A549 treated with Hydrocortisone at 1 μM for 4 hours (cell line): ENCODE results near the gene CDH6. TPM values are rescaled to one million over a fixed set of nuclear protein-coding genes. Genes with fewer than 3 reads are reported as not detected.

ENCODE experiments used
- total RNA-seq: library from RNA; stranded (reverse); fragments of 200-300 nt; extraction: Qiagen RNA extraction; gene quantifications from 5 replicates; pipeline ENCODE4 v1.2.3, GENCODE V29; 2022

CDH6 gene
- total RNA-seq = 0.08 to 0.13 TPM (median 0.09 TPM) in 4 of 5 replicates, not detected in the other

DNA sequence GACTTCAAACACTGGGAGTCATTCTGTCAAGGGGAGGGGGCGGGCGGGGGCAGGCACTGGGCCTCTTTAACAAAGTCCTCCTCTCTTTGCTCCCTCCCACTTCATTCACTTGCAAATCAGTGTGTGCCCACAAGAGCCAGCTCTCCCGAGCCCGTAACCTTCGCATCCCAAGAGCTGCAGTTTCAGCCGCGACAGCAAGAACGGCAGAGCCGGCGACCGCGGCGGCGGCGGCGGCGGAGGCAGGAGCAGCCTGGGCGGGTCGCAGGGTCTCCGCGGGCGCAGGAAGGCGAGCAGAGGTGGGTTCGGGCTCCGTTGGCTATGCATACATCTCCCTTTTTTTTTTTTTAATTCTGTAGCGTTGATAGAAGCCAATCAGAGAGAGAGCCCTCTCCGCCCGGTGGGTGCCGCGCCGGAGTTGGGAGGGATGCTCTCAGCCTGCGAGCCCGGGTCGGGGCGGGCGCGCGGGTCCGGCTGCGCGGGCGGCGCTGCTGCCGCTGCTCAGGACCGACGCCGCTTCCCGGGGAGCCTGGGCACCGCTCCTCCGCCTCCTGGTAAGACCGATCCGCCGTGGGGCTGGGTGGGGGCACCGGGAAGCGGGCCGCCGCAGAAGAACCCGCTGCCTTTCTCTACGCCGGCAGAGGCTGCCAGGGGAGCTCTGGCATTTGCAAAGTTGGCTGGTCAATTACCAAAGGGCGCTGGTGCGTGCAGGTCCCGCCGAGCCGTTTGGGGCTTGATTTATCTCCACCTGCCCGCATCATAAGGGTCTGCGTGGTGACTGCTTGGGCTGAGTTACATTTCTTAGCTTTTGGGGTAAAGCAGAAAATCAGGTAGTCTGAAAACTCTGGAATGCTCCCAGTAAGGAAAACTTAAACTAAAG, at the start of gene CDH6:
CDH6 (plus strand) TSS at position 96 of the 877 bp plus-strand sequence. CDS start 73,788 bp downstream, outside the sequence.

